A549 (cell line): Measurements from ENCODE around the gene CCDC47. TPM values are rescaled to one million over a fixed set of nuclear protein-coding genes. Genes with fewer than 3 reads are reported as not detected.

Experiments
- ATOH8 ChIP-seq: fragments of 250-450 bp; sonication (Bioruptor Pico); IDR thresholded peaks from 2 replicates; pipeline ENCODE4 v1.5.0; 2020; ENCODE audit warnings: low read depth, mild to moderate bottlenecking, moderate library complexity
- CBX2 ChIP-seq: fragments of 200-600 bp; sonication (generic); IDR thresholded peaks from 2 replicates; pipeline ENCODE4 v1.6.1; 2016; ENCODE audit warnings: low read depth, mild to moderate bottlenecking, borderline replicate concordance
- CHD2 ChIP-seq: fragments of 150-350 bp; IDR thresholded peaks from 2 replicates; pipeline ENCODE4 v1.6.1; 2014; ENCODE audit warnings: low read length; ENCODE audit not compliant: partially characterized antibody
- CTCF ChIP-seq: fragments of >200 bp; sonication (Bioruptor Twin); formaldehyde crosslinking; IDR thresholded peaks from 3 replicates; pipeline ENCODE4 v1.5.1; 2016
- HEYL ChIP-seq: fragments of 250-450 bp; sonication (Bioruptor Pico); IDR thresholded peaks from 2 replicates; pipeline ENCODE4 v1.8.0; 2021; ENCODE audit warnings: mild to moderate bottlenecking, moderate library complexity
- JUN ChIP-seq, 2 experiments: fragments of >200 bp; sonication (Bioruptor Twin); formaldehyde crosslinking; IDR thresholded peaks; 2 replicates in 1 of 2; 3 replicates in 1 of 2; pipeline ENCODE4 v1.6.1; 2016 to 2017
- JUNB ChIP-seq: fragments of >200 bp; sonication (Bioruptor Twin); formaldehyde crosslinking; IDR thresholded peaks from 2 replicates; pipeline ENCODE4 v1.6.1; 2016
- MAZ ChIP-seq: fragments of 150-350 bp; IDR thresholded peaks from 2 replicates; pipeline ENCODE4 v1.6.1; 2014; ENCODE audit warnings: antibody characterized with exemption, low read depth, low read length, borderline replicate concordance
- MYC ChIP-seq: IDR thresholded peaks from 2 replicates; pipeline ENCODE4 v1.6.1; 2012; ENCODE audit warnings: mild to moderate bottlenecking, inconsistent platforms, low read length, improper control_type of control experiment, borderline replicate concordance
- NR3C1 ChIP-seq: fragments of >200 bp; sonication (Bioruptor Twin); formaldehyde crosslinking; IDR thresholded peaks from 3 replicates; pipeline ENCODE4 v1.6.1; 2017
- POLR2A ChIP-seq: IDR thresholded peaks from 2 replicates; pipeline ENCODE4 v1.6.1; 2012; ENCODE audit warnings: mild to moderate bottlenecking, low read length
- POLR2AphosphoS2 ChIP-seq: conservative IDR thresholded peaks from 2 replicates; pipeline ENCODE4 v1.6.1; 2012; ENCODE audit warnings: low read length, improper control_type of control experiment, inconsistent platforms
- RAD21 ChIP-seq, 2 experiments: fragments of >200 bp in 1 of 2; sonication (Bioruptor Twin) in 1 of 2; formaldehyde crosslinking in 1 of 2; IDR thresholded peaks in 1 of 2; conservative IDR thresholded peaks in 1 of 2; 2 replicates in 1 of 2; 3 replicates in 1 of 2; pipeline ENCODE4 v1.6.1; 2012 to 2018; ENCODE audit warnings: inconsistent platforms in 1 of 2
- REST ChIP-seq: fragments of 200-600 bp; sonication (generic); IDR thresholded peaks from 2 replicates; pipeline ENCODE4 v1.6.1; 2016; ENCODE audit warnings: antibody characterized with exemption, mild to moderate bottlenecking, moderate library complexity
- RFX5 ChIP-seq: fragments of 450-650 bp; IDR thresholded peaks from 2 replicates; pipeline ENCODE4 v1.7.1; 2014; ENCODE audit warnings: antibody characterized with exemption, mild to moderate bottlenecking, moderate library complexity
- RNF2 ChIP-seq: fragments of 200-600 bp; sonication (generic); IDR thresholded peaks from 2 replicates; pipeline ENCODE4 v1.6.1; 2016; ENCODE audit warnings: low read depth, mild to moderate bottlenecking, antibody characterized with exemption, moderate library complexity, borderline replicate concordance
- TP53 ChIP-seq: fragments of 250-450 bp; sonication (Bioruptor Pico); IDR thresholded peaks from 2 replicates; pipeline ENCODE4 v1.5.0; 2021; ENCODE audit warnings: mild to moderate bottlenecking, moderate library complexity
- ZFP36 ChIP-seq: fragments of 450-650 bp; IDR thresholded peaks from 2 replicates; pipeline ENCODE4 v1.6.1; 2014; ENCODE audit warnings: borderline replicate concordance; ENCODE audit not compliant: partially characterized antibody
- ZNF302 ChIP-seq: fragments of 250-450 bp; sonication (Bioruptor Pico); IDR thresholded peaks from 2 replicates; pipeline ENCODE4 v1.9.0; 2021; ENCODE audit warnings: inconsistent platforms, mild to moderate bottlenecking, moderate library complexity
- ZSCAN20 ChIP-seq: fragments of 250-450 bp; sonication (Bioruptor Pico); IDR thresholded peaks from 2 replicates; pipeline ENCODE4 v1.8.0; 2022; ENCODE audit warnings: mild to moderate bottlenecking, moderate library complexity
- polyA plus RNA-seq, 4 experiments: library from polyadenylated mRNA; depleted of rRNA in 3 of 4; stranded (reverse); fragments of >200 nt; fragmentation: RNase III in 1 of 4; extraction: RNeasy Plus Mini Kit Qiagen cat#74134 plus additional on column Dnase treatment in 1 of 4; gene quantifications; 2 replicates in 3 of 4; 3 replicates in 1 of 4; pipeline ENCODE4 v1.2.3, GENCODE V29; 2011 to 2017
- TF ChIP-seq, protein P1 (sequence below): fragments of 450-650 bp; IDR thresholded peaks from 2 replicates; pipeline ENCODE4 v1.6.1; 2014; ENCODE audit warnings: antibody characterized with exemption
- TF ChIP-seq, protein P2 (sequence below): IDR thresholded peaks from 2 replicates; pipeline ENCODE4 v1.6.1; 2012

The CCDC47 gene
- polyA plus RNA-seq, 2 of the 4 experiments (the other 2 are of a cell fraction) = 141 to 163 TPM

DNA sequence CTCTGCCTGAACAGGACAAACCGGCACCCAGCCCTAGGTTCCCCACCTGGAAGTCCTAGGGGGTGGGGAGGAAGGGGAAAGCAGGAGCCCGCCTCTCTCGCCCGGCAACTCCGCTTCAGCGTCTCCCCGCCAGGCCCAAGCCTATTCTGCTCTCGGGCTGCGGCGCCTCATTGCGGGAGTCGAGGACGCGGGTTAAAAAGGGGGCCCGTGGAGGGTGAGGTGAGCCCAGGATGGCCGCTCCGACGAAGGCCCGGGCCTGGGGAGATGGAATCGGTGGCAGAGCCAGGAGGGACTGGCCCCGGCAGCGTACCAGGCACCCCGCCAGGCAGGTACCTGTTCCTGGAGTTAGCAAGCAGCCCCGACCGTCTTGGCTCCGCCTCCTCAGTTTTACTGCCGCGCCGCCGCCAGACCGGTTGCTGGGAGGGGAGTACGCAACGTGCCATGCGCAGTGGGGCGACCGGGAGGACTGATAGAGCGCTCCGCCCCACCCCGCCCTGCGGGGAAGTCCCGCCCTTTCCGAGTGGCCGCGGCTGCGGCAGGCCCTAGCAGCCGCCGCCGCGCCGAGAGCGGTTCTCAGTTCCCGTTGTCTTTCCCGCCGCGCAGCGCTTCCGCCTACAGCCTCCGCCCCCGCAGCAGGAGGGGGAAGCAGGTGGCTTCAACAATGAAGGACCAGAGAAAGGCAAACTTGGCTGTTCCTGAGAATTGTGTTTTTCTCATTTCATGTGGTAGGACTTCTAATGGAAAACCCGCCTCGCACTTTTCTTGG lies 31.8 kb downstream of the CCDC47 start, which contains the start of gene STRADA (continued):
- TF ChIP-seq ATOH8 (0 out of 2 replicates have a peak, but pooled peaks have one; percentile 33), RAD21 (conservative IDR thresholded peaks at IDR 0.05 in 1 of 2, IDR thresholded peaks at IDR 0.05 in 1 of 2) (no peak; a peak in 1 of 5 replicates), JUN (IDR thresholded peaks at IDR 0.05) (peak; percentile 73 to 88), RNF2 (no peak), REST (no peak), TP53 (peak; percentile 60; the same call in 1 of the 2 replicates), ZSCAN20 (CRISPR knock-in tag) (no peak), ZNF302 (CRISPR knock-in tag) (no peak), ZFP36 (no peak), MAZ (peak; percentile 62; the same call in 1 of the 2 replicates), CBX2 (no peak), NR3C1 (no peak), POLR2A (peak; percentile 79), MYC (no peak), JUNB (no peak), RFX5 (0 out of 2 replicates have a peak, but pooled peaks have one; percentile 25), POLR2AphosphoS2 (no peak), CHD2 (no peak), CTCF (no peak), HEYL (CRISPR knock-in tag) (no peak)
- TF ChIP-seq, protein P1, sequence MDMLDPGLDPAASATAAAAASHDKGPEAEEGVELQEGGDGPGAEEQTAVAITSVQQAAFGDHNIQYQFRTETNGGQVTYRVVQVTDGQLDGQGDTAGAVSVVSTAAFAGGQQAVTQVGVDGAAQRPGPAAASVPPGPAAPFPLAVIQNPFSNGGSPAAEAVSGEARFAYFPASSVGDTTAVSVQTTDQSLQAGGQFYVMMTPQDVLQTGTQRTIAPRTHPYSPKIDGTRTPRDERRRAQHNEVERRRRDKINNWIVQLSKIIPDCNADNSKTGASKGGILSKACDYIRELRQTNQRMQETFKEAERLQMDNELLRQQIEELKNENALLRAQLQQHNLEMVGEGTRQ = no peak
- TF ChIP-seq, protein P2, sequence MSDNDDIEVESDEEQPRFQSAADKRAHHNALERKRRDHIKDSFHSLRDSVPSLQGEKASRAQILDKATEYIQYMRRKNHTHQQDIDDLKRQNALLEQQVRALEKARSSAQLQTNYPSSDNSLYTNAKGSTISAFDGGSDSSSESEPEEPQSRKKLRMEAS = peak; percentile 88
